Measurements from ENCODE around the gene MAD2L1. TPM values are rescaled to one million over a fixed set of nuclear protein-coding genes. Genes with fewer than 3 reads are reported as not detected.
"Not testable (repeated sequence)": the region's sequence is repeated elsewhere in the genome, so short reads cannot be mapped to it uniquely, and the experiment has no call there.

MAD2L1 gene
- total RNA-seq, result 1.4 TPM
- long read RNA-seq, result 0 reads

DNA sequence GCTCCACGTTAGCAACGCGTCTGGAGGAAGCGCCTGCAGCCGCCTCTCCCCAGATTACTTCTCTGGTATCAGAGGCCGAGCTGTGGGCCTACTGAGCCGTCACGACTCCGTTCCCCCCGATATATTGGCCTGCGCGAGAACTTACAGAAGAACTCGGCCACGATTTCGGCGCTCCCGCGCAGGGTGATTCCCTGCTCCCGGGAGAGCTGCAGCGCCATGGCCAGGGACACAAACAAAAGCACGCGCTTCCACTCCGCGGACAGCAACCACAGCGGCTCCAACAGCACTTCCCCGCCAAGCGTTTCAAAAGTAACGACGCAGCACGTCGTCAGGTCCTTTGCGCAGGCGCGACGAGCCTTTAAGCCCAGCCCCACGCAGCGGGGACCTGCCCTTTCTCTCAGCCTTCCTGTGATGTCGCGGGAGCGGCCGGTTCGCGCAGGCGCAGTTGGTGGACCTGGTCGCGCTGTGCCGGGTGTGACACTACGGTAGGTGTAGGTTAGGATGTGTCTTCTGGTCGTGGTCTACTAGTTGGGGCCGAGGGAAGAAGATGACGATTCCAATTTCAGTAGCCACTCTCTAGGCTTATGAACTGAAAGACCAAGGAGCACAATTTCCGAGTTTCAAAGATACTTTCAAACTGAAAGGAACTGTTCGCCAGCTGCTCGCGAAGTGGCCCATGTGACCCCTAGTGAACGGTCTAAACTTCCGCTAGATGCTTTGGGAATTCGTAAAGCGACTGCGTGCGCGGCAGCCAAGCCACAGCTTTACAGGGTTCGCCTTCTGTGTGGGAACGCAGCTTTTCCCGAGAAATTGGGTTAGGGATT lies at the start of gene MAD2L1:
Gene MAD2L1, minus strand, starts transcription at position 332 of the 824 bp plus-strand sequence. Its CDS starts 114 bp downstream, at position 218.
- ATAC-seq, result peak; percentile 99
- intact Hi-C loops (cut with DNase I), result no loop called here
- peak; percentile 100 for DNase-seq (ENCODE audit: missing footprints)

DNA sequence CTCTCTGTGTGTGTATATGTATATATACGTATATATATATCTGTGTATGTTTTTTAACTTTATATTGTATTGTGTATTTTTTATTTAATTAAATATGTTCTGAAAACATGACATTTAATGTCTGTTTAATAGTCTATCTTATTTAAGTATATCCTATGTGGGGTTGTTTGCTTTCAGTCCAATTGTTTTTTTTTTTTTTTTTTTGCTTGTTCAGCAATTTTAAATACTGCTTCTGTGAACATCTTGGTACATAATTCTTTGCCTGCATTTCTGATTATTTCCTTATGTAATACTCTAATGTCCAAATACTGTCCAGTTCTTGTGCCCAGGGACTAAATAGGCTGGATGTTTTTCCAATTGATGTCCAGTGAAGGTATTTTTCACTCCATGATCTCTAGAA lies 45.1 kb upstream of the MAD2L1 start:
- ATAC-seq (no peak), DNase-seq (ENCODE audit: missing footprints) (no peak)
- intact Hi-C loops (cut with DNase I), result no loop called here

DNA sequence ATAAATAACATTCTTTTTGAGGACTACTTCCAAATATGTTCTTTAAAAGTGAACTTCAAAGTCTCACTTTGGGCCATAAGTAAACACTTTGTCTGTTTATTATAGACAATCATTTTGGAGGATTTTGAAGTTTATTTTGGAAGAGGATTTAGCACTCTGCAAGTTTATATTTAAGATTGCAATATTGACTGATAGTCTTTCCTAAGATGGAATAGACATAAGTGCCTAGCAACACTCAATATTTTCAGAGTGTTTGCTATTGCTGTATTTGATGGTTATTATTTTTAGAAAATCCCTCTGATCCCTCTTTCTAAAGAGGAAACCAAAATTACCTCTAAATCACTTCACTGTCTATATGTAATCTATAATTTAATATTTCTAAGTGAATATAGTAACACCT lies 42.8 kb upstream of the MAD2L1 start:
- DNase-seq (ENCODE audit: missing footprints) (no peak), ATAC-seq (no peak)
- intact Hi-C loops (cut with DNase I), result no loop called here

- intact Hi-C loops (cut with DNase I), result no loop called here
- DNase-seq (ENCODE audit: missing footprints) (no peak), ATAC-seq (no peak)
Observed at GRCh38 chr4:120105472-120105871, 38.8 kb upstream of the MAD2L1 start.

GRCh38 chr4:120096508-120097297 lies 30.1 kb upstream of the MAD2L1 start:
- DNase-seq (ENCODE audit: missing footprints) (no peak), ATAC-seq (no peak)
- intact Hi-C loops (cut with DNase I), result no loop called here

GRCh38 chr4:120088507-120088906 lies 21.9 kb upstream of the MAD2L1 start:
- intact Hi-C loops (cut with DNase I), result no loop called here
- no peak for DNase-seq (ENCODE audit: missing footprints)
- no peak for ATAC-seq

- DNase-seq (ENCODE audit: missing footprints); intact Hi-C loops (cut with DNase I); ATAC-seq: not testable (repeated sequence)
Observed at GRCh38 chr4:120088066-120088465, 21.4 kb upstream of the MAD2L1 start.

- no peak for ATAC-seq
- DNase-seq (ENCODE audit: missing footprints), result no peak
- intact Hi-C loops (cut with DNase I), result no loop called here
Observed at GRCh38 chr4:120085705-120086104, 19.1 kb upstream of the MAD2L1 start.

DNA sequence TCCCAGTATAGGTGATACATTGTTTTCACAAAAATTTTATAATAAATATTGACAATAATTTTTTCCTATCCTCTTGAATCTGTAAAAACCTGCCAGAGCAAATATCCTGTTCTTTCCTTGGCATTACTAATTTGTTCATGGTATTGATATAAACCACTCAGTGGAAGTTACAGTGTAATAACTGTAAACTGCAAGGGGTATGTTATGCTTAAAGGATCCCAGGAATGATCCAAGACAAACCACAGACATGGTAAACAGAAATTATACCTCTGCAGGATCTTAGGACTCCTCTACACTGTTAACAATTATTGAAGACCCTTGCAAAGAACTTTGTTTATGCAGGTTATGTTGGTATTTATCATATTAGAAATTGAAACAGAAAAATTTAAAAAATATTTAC lies 17.7 kb upstream of the MAD2L1 start:
- ATAC-seq (no peak), DNase-seq (ENCODE audit: missing footprints) (no peak)
- intact Hi-C loops (cut with DNase I), result no loop called here

DNA sequence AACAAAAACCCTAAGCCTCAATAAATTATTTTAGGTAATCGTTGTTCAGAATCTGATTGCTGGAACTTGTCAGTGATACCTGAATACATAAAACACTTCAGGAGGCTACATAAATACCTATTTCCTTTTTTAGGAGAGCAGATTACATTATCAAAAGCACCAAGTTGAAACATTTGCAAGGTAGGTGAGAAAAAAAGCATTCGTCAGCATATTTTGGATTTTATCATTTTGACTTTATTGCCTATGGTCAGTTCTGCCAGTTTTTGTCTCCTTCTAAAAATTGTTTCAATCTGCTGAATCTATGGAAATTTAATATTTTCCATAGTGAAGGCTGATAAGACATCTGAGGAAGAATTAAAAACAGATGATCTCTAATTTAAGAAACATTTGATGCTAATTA lies 16.5 kb upstream of the MAD2L1 start:
- DNase-seq (ENCODE audit: missing footprints), result no peak
- ATAC-seq, result no peak
- intact Hi-C loops (cut with DNase I), result no loop called here

DNA sequence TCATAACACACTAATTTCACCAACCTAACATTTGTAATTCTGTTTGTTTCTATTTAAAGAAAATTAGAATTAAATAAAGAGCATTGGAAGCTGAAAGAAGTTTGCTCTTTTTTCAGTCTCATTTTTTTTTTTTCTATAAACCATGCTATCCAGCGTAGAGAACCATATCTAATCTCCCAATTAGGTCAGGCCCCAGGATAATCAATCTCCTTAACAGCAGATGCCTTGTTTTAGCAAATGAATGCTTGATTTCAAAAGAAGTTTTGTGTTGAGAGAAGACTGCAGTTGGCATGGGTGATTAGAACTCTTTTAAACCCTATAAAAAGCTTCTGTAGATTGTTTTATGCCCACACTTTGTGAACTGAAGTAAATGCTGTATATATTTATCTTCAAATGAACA lies 15.6 kb upstream of the MAD2L1 start:
- ATAC-seq, result no peak
- intact Hi-C loops (cut with DNase I), result no loop called here
- DNase-seq (ENCODE audit: missing footprints), result no peak

DNA sequence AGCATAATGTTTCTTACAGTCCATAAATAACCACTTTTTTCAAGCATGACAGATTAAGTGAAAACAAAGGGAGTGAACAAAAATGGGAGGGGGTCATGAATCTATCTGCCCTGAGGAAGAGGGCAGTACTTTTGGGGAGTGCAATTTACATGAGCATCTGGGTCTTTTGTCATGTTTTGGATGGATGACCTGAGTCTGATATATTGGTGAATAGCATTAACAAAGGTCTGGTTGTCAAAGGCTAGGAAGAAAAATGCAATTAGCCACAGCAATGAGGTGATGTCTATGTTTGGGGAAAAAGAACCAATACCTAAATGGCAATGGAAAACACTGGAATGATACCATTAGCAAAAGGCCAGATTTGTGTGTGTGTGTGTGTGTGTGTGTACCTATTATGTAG lies 15.1 kb upstream of the MAD2L1 start:
- ATAC-seq, result no peak
- intact Hi-C loops (cut with DNase I), result no loop called here

DNA sequence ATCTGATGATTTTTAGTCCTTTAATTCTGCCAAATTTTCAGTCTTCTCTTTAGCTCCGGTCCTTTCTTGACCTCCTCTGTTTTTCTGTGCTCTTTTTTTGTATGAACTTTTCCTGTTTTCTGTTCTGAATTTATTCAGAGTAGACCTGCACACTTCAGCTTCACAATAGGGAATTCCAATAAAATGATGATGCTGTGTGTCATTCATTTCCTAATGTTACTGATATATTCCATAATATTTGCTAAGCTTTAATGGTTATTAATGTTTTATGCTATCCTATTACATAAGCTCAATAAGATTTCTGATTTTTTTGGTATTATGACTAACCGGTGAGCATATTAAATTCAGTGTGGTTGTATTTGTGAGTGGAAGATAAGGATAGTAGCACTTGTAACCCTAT lies 13.9 kb upstream of the MAD2L1 start:
- intact Hi-C loops (cut with DNase I), result no loop called here
- no peak for ATAC-seq
- DNase-seq (ENCODE audit: missing footprints), result no peak

More for the DNA sequence above, 15.1 kb upstream of the MAD2L1 start:
- DNase-seq (ENCODE audit: missing footprints), result no peak

- ATAC-seq (no peak), DNase-seq (ENCODE audit: missing footprints) (no peak)
- intact Hi-C loops (cut with DNase I), result loop anchor here (10.0 kb wide), 1 partner anchor 1015 kb away; no protein-coding TSS in a partner anchor
Observed at GRCh38 chr4:120079839-120080520, 13.3 kb upstream of the MAD2L1 start.

- DNase-seq (ENCODE audit: missing footprints) (no peak), ATAC-seq (no peak)
- intact Hi-C loops (cut with DNase I), result loop anchor here (10.0 kb wide), 1 partner anchor 1017 kb away; no protein-coding TSS in a partner anchor
Observed at GRCh38 chr4:120078216-120078615, 11.6 kb upstream of the MAD2L1 start.

DNA sequence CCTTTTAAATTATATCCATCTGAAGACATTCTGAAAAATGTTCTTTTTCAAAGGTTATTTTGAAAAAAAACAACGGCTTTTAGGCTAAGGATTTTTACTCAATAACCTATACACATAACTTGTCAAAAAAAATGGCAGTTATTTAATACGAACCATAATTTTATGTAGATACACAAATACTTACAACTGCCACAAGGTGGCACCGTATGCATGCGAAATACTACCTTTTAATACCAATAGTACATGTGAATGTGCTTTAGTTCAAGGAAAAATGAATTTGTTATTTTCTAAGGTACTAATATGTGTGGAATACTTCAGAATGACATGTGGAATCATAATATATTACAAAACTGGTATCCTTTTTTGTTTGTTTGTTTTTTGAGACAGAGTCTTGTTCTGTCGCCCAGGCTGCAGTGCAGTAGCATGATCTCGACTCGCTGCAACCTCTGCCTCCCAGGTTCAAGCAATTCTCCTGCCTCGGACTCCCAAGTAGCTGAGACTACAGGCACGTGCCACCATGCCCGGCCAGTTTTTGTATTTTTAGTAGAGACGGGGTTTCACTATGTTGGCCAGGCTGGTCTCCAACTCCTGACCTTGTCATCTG lies 4.6 kb upstream of the MAD2L1 start:
- DNase-seq (ENCODE audit: missing footprints), result no peak
- ATAC-seq, result no peak
- intact Hi-C loops (cut with DNase I), result loop anchor here (10.0 kb wide), 1 partner anchor 1024 kb away; no protein-coding TSS in a partner anchor

- intact Hi-C loops (cut with DNase I), result loop anchor here (10.0 kb wide), 1 partner anchor 1025 kb away; no protein-coding TSS in a partner anchor
Observed at GRCh38 chr4:120070196-120070595, 3.5 kb upstream of the MAD2L1 start.

DNA sequence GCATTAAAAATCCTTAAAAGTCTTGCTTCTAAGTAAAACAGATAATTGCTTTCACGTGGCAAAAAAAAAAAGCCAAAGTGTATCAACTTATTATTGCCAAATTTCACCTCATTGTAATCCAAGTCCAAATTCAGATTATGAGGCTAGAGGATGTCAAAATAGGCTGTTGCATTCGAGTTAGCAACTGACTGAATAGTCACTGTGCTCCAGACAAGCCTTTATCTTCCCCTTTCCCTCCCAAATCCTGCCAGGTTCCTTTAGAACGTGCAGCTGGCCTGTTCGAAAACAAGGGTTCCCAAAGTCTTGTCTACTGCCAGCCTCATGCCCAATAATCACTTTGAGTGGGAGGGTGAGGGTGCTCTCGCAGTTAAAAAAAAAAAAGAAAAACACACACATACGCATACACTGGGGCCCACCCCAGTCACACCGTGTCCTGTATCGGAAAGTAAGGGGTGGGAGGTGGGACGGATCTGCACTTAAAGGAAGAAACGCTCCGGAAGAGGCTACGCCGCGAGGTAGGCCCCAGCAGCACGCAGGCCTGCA lies 603 bp downstream of the MAD2L1 start:
- intact Hi-C loops (cut with DNase I), result no loop called here
- no peak for ATAC-seq
- DNase-seq (ENCODE audit: missing footprints), result no peak

More at GRCh38 chr4:120070196-120070595, 3.5 kb upstream of the MAD2L1 start:
- ATAC-seq (no peak), DNase-seq (ENCODE audit: missing footprints) (no peak)

Data from Right ventricle myocardium inferior (tissue), 1 donor.